SK-N-SH (cell line): ENCODE data around the gene LTBP1. TPM values are rescaled to one million over a fixed set of nuclear protein-coding genes. Genes with fewer than 3 reads are reported as not detected.

Source experiments
- CTCF ChIA-PET: fragments of 300-600, 350-600 bp; formaldehyde crosslinking; extraction: SDS; loops from one replicate; lab custom pipeline; 2021; lab: Yijun Ruan, JAX
- POLR2A ChIA-PET: fragments of 350-600 bp; sonication (Branson Sonifier 250); formaldehyde crosslinking; extraction: SDS; loops from one replicate; lab custom pipeline; 2020; ENCODE audit warnings: antibody characterized with exemption, inconsistent platforms; lab: Yijun Ruan, JAX
- DNase-seq: peaks from one replicate; pipeline ENCODE4 v3.0.0; 2012
- H2AFZ ChIP-seq: fragments of 200-600 bp; sonication (generic); 2 replicates; pipeline ENCODE4 v1.8.1; 2016; ENCODE audit warnings: antibody characterized with exemption, mild to moderate bottlenecking, low read depth
- H3F3A ChIP-seq: fragments of 200-600 bp; sonication (generic); replicated peaks from 2 replicates; pipeline ENCODE3; 2016; ENCODE audit warnings: antibody characterized with exemption, mild to moderate bottlenecking; ENCODE audit not compliant: insufficient read depth
- H3K27ac ChIP-seq, 2 experiments: fragments of 200-500 bp in 1 of 2; fragments of 200-600 bp in 1 of 2; sonication (Bioruptor generic) in 1 of 2; sonication (generic), shearing (Covaris generic) in 1 of 2; 2 replicates each; pipeline versions ENCODE4 v1.5.1 to v1.6.1; 2014 to 2016; ENCODE audit warnings: low read depth in 2 of 2, inconsistent platforms in 1 of 2, low read length in 1 of 2, mild to moderate bottlenecking in 1 of 2, mixed read lengths in 1 of 2
- H3K27me3 ChIP-seq: fragments of 200-600 bp; sonication (generic), shearing (Covaris generic); 2 replicates; pipeline ENCODE4 v1.6.1; 2016; ENCODE audit warnings: mixed run types; ENCODE audit not compliant: insufficient read depth
- H3K36me3 ChIP-seq, 2 experiments: fragments of 200-500 bp in 1 of 2; fragments of 200-600 bp in 1 of 2; sonication (Bioruptor generic) in 1 of 2; sonication (generic) in 1 of 2; replicated peaks in 1 of 2; 2 replicates each; pipeline versions ENCODE3 to v1.5.1; 2014 to 2016; ENCODE audit warnings: low read length in 1 of 2, mild to moderate bottlenecking in 1 of 2; ENCODE audit not compliant: insufficient read depth in 2 of 2, control insufficient read depth in 1 of 2
- H3K4me1 ChIP-seq, 2 experiments: fragments of 200-500 bp in 1 of 2; fragments of 200-600 bp in 1 of 2; sonication (Bioruptor generic) in 1 of 2; sonication (generic), shearing (Covaris generic) in 1 of 2; 2 replicates each; pipeline versions ENCODE4 v1.5.1 to v1.6.1; 2014 to 2016; ENCODE audit warnings: low read depth in 1 of 2, low read length in 1 of 2, mixed run types in 1 of 2; ENCODE audit not compliant: insufficient read depth in 2 of 2, control insufficient read depth in 1 of 2
- H3K4me2 ChIP-seq: fragments of 200-600 bp; sonication (generic), shearing (Covaris generic); 2 replicates; pipeline ENCODE4 v1.6.1; 2017; ENCODE audit warnings: mixed run types
- H3K4me3 ChIP-seq, 2 experiments: fragments of 200-500 bp in 1 of 2; fragments of 200-600 bp in 1 of 2; sonication (Bioruptor generic) in 1 of 2; sonication (generic), shearing (Covaris generic) in 1 of 2; 2 replicates each; pipeline versions ENCODE4 v1.5.1 to v1.8.1; 2014 to 2016; ENCODE audit warnings: low read depth in 2 of 2, inconsistent platforms in 1 of 2, low read length in 1 of 2, mild to moderate bottlenecking in 1 of 2, mixed read lengths in 1 of 2, moderate library complexity in 1 of 2
- H3K79me2 ChIP-seq: fragments of 200-600 bp; sonication (generic); 2 replicates; pipeline ENCODE4 v1.8.1; 2017; ENCODE audit warnings: mild to moderate bottlenecking; ENCODE audit not compliant: insufficient read depth
- H3K9ac ChIP-seq: fragments of 200-600 bp; sonication (generic); 2 replicates; pipeline ENCODE4 v1.6.1; 2017; ENCODE audit warnings: mixed run types
- H3K9me2 ChIP-seq: fragments of 200-600 bp; sonication (generic); 2 replicates; pipeline ENCODE4 v1.6.1; 2017; ENCODE audit warnings: mixed run types
- H3K9me3 ChIP-seq: fragments of 200-600 bp; sonication (generic); 2 replicates; pipeline ENCODE4 v1.6.1; 2017; ENCODE audit warnings: mixed run types, mild to moderate bottlenecking, moderate library complexity
- H4K20me1 ChIP-seq: fragments of 200-600 bp; sonication (generic); 2 replicates; pipeline ENCODE4 v1.6.1; 2017; ENCODE audit warnings: mild to moderate bottlenecking, mixed run types; ENCODE audit not compliant: insufficient read depth
- EP300 ChIP-seq, 2 experiments: IDR thresholded peaks; 2 replicates each; pipeline versions ENCODE4 v1.4.0 to v1.6.1; 2012; ENCODE audit warnings: borderline replicate concordance in 1 of 2, low read depth in 1 of 2, low read length in 1 of 2
- FOSL2 ChIP-seq: IDR thresholded peaks from 2 replicates; pipeline ENCODE4 v1.4.0; 2012; ENCODE audit warnings: low read depth, mild to moderate bottlenecking, moderate library complexity, borderline replicate concordance
- FOXM1 ChIP-seq: IDR thresholded peaks from 2 replicates; pipeline ENCODE4 v1.4.0; 2012; ENCODE audit warnings: low read depth, mild to moderate bottlenecking
- GATA2 ChIP-seq: sonication (generic); formaldehyde crosslinking; IDR thresholded peaks from 2 replicates; pipeline ENCODE4 v1.5.0; 2020; ENCODE audit warnings: mild to moderate bottlenecking, missing genetic modification reagents
- IRF3 ChIP-seq: fragments of 150-350 bp; IDR thresholded peaks from 2 replicates; pipeline ENCODE4 v1.6.1; 2016; ENCODE audit warnings: mild to moderate bottlenecking, low read depth, low read length
- JUND ChIP-seq: IDR thresholded peaks from 2 replicates; pipeline ENCODE4 v1.4.0; 2012
- MAX ChIP-seq: IDR thresholded peaks from 2 replicates; pipeline ENCODE4 v1.4.0; 2012; ENCODE audit warnings: low read depth
- MEF2A ChIP-seq: IDR thresholded peaks from 2 replicates; pipeline ENCODE4 v1.4.0; 2012; ENCODE audit warnings: low read depth, borderline replicate concordance
- PBX3 ChIP-seq: IDR thresholded peaks from 2 replicates; pipeline ENCODE4; 2012
- POLR2AphosphoS5 ChIP-seq: IDR thresholded peaks from 2 replicates; pipeline ENCODE4 v1.6.1; 2012; ENCODE audit warnings: low read depth, low read length
- REST ChIP-seq: IDR thresholded peaks from 2 replicates; pipeline ENCODE4 v1.6.1; 2012; ENCODE audit warnings: mild to moderate bottlenecking, low read depth, low read length, moderate library complexity
- RXRA ChIP-seq: IDR thresholded peaks from 2 replicates; pipeline ENCODE4 v1.4.0; 2012; ENCODE audit warnings: low read depth, mild to moderate bottlenecking, borderline replicate concordance
- SMC3 ChIP-seq: IDR thresholded peaks from 2 replicates; pipeline ENCODE4 v1.6.1; 2012; ENCODE audit warnings: low read depth, low read length, improper control_type of control experiment
- TAF1 ChIP-seq: IDR thresholded peaks from 2 replicates; pipeline ENCODE4 v1.6.1; 2012; ENCODE audit warnings: low read depth, mild to moderate bottlenecking, low read length, moderate library complexity, borderline replicate concordance
- TCF12 ChIP-seq: IDR thresholded peaks from 2 replicates; pipeline ENCODE4 v1.4.0; 2012
- TEAD4 ChIP-seq: IDR thresholded peaks from 2 replicates; pipeline ENCODE4 v1.4.0; 2012; ENCODE audit warnings: mild to moderate bottlenecking, borderline replicate concordance; ENCODE audit not compliant: insufficient read depth
- ZBTB33 ChIP-seq: IDR thresholded peaks from 2 replicates; pipeline ENCODE4 v1.4.0; 2012; ENCODE audit warnings: low read depth, borderline replicate concordance
- WGBS: methylation state at CpG from one replicate; pipeline ENCODE4 v1.1.6; 2017; ENCODE audit warnings: low lambda C conversion rate; 5-methylcytosine and 5-hydroxymethylcytosine counted together
- polyA plus RNA-seq, 3 experiments: library from polyadenylated mRNA; depleted of rRNA; stranded (reverse); fragments of >200 nt; gene quantifications; 2 replicates each; pipeline ENCODE4 v1.2.3, GENCODE V29; 2012

LTBP1 gene
- polyA plus RNA-seq, 1 of the 3 experiments (the other 2 are of a cell fraction) = 467 TPM

- Histone ChIP-seq H3K4me1 (peaks cover 0 to 9% of the 10 kb centered on the region in 2 experiments; a peak in 2 of 4 replicates), H3K27me3 (no peaks in the 10 kb centered on the region), H2AFZ (no peak overlapping the region), H3K9ac (peak overlapping the region; percentile 60; the same call in 1 of the 2 replicates), H3K4me3 (no peak overlapping the region; a peak in 2 of 4 replicates), H4K20me1 (no peaks in the 10 kb centered on the region), H3K27ac (peak overlapping the region; percentile 88 to 92), H3F3A (peaks cover 31% of the 10 kb centered on the region), H3K4me2 (peak overlapping the region; percentile 24; the same call in 1 of the 2 replicates), H3K79me2 (peaks cover 9% of the 10 kb centered on the region; the same call in 1 of the 2 replicates), H3K9me2 (no peaks in the 10 kb centered on the region), H3K9me3 (no peaks in the 10 kb centered on the region), H3K36me3 (no peaks in the 10 kb centered on the region)
- CTCF ChIA-PET = interaction anchor here (0.7 kb wide), 1 partner anchor 975 kb away, joined by 3 read pairs; no protein-coding TSS in a partner anchor
- POLR2A ChIA-PET = no interaction called here
- 0 out of 2 replicates have a peak, but pooled peaks have one; percentile 28 for TF ChIP-seq MEF2A
- TF ChIP-seq IRF3 = no peak
- no peak for TF ChIP-seq GATA2
- no peak for TF ChIP-seq EP300 (IDR thresholded peaks at IDR 0.05; ENCODE audit: borderline replicate concordance in 1 of 2, low read depth in 1 of 2, low read length in 1 of 2)
- no peak for TF ChIP-seq JUND
- no peak for TF ChIP-seq ZBTB33
- no peak for TF ChIP-seq SMC3
- 0 out of 2 replicates have a peak, but pooled peaks have one; percentile 9 for TF ChIP-seq MAX
- 44% methylated on average over 1 of the region's 1 CpG for WGBS
- DNase-seq = no peak
Measured at GRCh38 chr2:33436083-33436482, 489.3 kb downstream of the LTBP1 start.

GRCh38 chr2:33437297-33437696 lies 490.5 kb downstream of the LTBP1 start:
- DNase-seq = no peak
- ChIA-PET CTCF (no interaction called here), POLR2A (no interaction called here)
- no peaks in the 10 kb centered on the region for H3K9me3 ChIP-seq
- no peaks in the 10 kb centered on the region for H3K9me2 ChIP-seq
- 13% methylated on average over 4 of the region's 4 CpGs for WGBS
- H3K79me2 ChIP-seq = peaks cover 9% of the 10 kb centered on the region; the same call in 1 of the 2 replicates
- H3K4me2 ChIP-seq = peak overlapping the region; percentile 65
- no peaks in the 10 kb centered on the region for H3K27me3 ChIP-seq
- no peaks in the 10 kb centered on the region for H4K20me1 ChIP-seq
- H3K4me3 ChIP-seq = peak overlapping the region in 1 of 2 experiments; percentile 6; a peak in 2 of 4 replicates
- no peaks in the 10 kb centered on the region for H3K36me3 ChIP-seq
- peak overlapping the region; percentile 81 to 92; a peak in 3 of 4 replicates for H3K27ac ChIP-seq
- no peak overlapping the region for H2AFZ ChIP-seq
- peak overlapping the region; percentile 60 for H3K9ac ChIP-seq
- H3K4me1 ChIP-seq = peaks cover 0 to 9% of the 10 kb centered on the region in 2 experiments; a peak in 2 of 4 replicates
- H3F3A ChIP-seq = peaks cover 31% of the 10 kb centered on the region
- TF ChIP-seq SMC3 = no peak
- TF ChIP-seq TCF12 = peak; percentile 99
- peak; percentile 100 for TF ChIP-seq FOXM1
- no peak for TF ChIP-seq IRF3
- peak; percentile 98 for TF ChIP-seq POLR2AphosphoS5
- peak; percentile 94 for TF ChIP-seq FOSL2
- TF ChIP-seq REST = no peak
- no peak; the same call in none of the 2 replicates for TF ChIP-seq TAF1
- TF ChIP-seq EP300 (IDR thresholded peaks at IDR 0.05; ENCODE audit: borderline replicate concordance in 1 of 2, low read depth in 1 of 2, low read length in 1 of 2) = peak; percentile 91 to 100
- TF ChIP-seq PBX3 = peak; percentile 97
- TF ChIP-seq TEAD4 = peak; percentile 99
- peak; percentile 89; the same call in 1 of the 2 replicates for TF ChIP-seq RXRA
